Stimulated activated CD4-positive, alpha-beta T cell treated with anti-CD3 and anti-CD28 coated beads, Interleukin-12 subunit alpha, Interleukin-12 subunit beta, amount 100 ng/mL, for 48 hours (primary cell): Measurements from ENCODE around the gene BPIFB6.
"Not testable (repeated sequence)": the region's sequence is repeated elsewhere in the genome, so short reads cannot be mapped to it uniquely, and the experiment has no call there.

Source experiments
- DNase-seq, 3 donors: peaks; one replicate each; pipeline ENCODE4 v3.0.0-alpha.2; 2020; ENCODE audit warnings: low read depth in 2 of 3, low spot score in 1 of 3

Gene BPIFB6

DNA sequence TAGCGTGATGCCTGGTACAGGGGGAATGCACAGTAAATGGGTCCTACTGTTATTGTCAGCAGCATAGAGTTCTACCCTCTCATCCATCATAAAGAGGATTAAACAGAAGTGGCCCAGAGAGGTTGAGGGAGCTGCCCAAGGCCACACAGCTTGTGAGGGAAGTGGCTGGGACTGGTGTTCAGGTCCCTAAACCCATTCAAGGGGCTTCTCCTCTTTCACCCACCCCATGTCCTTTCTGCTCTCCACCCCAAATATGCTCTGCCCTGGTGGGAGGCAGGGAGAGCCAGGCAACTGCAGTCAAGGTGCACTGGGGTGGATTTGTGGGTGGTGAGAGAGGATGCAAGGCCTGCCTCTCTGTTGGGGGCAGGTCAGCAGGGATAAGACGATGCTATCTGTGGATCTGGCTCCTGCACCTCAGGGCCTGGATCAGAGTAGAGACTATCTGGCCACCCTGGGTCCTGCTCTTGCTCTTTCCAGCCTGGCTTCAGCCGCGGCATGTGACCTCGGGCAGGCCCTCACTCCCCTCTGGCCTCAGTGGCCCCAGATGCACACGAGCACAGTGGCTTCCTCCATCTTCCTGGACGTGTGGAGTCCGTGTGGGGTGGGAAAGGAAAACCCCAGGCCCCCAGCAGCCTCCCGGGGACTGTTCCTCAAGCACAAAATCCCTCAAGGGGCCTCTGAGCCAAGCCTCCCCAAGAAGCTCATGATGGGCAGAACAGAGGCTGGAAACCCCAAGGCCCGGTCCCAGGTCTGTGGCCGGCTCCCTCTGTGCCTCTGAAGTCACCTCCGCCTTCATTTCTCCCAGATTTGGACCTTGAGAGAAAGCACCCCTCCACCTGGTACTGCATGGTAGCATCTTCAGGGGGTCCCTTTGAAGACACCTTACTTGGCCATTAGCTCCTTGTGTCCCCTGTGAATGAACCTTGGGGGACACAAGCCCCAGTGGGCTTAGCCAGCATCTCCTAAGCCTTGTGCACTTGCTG lies 3.4 kb upstream of the BPIFB6 start:
- DNase-seq = no peak

DNA sequence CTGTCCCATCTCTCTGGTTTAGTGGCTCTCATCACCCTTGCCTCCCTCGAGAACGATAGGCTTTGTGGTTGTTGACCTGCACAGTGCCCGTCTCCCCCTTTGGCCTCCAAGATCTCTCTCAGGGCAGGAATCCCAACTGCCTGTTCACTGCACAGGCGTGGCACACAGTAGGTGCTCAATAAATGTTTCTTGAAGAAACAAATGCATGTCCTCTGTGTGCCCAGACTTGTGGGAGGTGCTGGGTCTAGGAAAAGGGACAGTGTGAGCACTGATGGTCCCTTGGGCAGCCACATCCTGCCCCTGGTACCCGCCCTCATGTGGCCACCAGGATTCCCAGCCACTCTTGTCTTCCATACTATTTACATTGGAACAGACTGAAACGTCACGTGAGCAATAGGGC lies 2.6 kb upstream of the BPIFB6 start:
- no peak for DNase-seq

DNA sequence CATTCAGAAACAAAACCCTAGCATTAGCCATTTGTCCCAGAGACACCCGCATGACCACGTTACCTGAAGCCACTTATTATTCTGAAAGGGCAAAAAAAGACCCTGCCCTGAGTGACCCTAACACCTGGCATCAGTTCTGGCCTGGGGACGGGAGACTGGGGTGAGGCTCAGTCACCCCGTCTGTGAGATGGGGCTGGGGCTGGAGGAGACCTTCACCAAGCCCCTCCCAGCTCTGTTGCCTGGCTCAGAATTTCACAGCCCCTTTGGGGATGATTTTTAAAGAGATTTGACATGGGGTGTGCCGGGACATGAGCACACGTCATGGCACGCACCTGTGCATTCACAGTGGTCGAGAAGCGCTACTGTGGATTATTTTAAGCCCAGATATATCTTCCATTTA lies 1.4 kb upstream of the BPIFB6 start:
- no peak for DNase-seq

DNA sequence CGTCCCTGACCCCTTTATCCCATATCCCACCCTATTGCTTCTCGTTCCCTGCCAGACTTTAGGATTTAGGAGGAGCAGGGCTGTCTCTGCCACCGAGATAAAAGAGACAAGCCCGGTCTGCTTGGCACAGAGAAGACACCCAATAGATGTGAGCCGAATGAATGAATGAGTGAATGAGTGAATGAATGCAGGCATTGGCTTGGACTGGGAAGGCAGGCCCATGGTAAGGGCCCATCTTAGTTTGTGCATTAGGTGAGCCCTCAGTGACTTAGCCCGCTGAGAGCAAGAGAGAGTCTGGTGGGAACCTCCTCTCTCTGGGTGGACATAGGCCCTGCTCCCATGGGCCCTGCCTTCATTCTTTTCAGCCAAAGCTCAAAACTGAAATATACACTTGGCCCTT lies 879 bp upstream of the BPIFB6 start:
- DNase-seq = no peak

DNA sequence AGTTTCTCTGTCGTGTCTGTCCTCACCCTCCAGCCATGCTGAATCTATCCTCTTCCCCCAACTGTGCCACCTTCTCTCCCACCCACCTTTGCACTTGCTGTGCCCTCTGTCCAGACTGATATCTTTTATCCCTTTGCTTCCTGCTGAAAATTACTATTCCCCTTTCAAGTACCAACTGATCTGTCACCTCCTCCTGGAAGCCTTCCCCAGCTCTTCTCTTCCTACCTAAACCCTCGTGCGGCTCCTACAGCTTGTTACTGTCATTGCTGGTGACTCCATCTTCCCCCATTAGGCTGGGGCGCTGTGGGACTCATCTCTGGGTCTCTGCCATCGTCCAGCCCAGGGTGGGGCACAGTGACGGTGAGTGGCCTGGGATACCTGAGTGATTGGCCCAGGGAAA lies 1.1 kb downstream of the BPIFB6 start:
- DNase-seq = no peak

DNA sequence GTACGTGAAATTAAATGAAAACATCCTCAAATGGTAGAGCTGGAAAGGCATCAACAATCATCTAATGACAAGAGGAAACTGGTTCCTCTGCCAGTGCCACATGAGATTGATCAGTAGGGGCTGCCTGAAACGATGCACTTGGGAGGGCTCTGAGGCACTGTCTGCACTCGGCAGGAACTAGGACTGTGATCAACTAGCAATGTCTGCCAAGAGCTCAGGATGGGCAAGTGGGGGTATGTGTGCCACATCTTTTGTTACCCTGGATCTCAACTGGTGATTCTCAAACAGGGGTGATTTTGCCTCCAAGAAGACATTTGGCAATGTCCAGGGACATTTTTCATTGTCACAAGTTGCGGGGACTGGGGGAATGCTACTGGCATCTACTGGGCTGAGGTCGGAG lies 1.9 kb downstream of the BPIFB6 start:
- no peak for DNase-seq

DNA sequence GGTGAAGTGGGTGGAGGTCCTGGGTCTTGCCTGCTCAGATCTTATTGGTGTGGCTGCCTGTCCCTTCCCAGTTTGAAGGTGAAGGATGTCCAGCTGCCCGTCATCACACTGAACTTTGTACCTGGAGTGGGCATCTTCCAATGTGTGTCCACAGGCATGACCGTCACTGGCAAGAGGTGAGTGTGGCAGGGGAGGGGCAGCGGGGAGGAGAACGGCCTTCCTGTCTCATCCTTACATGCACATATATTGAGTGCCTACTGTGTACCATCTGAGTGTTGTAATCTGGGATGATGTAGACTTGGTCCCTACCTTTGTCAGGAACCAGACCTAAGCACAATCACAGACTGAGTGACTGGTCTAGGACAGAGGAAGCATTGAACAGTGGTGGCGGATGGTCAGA lies 2.7 kb downstream of the BPIFB6 start:
- DNase-seq = no peak

DNA sequence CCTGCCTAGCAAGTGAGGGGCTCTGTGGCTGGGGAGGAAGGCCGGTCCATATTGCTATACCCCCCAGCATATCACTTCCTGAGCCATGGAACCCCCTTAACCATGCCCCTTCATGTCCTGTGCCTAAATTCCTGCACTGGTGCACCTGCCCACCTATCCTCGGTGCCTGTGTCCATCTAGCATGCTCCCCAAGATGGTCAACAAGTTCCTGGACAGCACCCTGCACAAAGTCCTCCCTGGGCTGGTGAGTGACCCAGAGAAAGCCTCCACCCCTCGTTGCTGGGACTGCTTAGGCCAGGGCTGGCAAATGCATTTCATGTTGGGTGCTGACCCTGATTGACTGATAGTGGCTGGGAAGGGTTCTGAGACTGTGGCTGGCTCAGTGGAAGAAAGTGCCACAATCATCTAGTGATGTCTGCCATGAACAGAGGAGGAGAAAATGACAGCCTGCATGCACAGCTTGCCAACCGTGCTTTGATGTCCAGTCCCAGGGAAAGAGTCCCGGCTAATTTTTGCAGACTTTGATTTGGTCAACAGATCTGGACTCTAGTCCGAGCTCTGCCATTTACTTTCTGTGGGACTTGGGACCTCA lies 3.5 kb downstream of the BPIFB6 start:
- no peak for DNase-seq

DNA sequence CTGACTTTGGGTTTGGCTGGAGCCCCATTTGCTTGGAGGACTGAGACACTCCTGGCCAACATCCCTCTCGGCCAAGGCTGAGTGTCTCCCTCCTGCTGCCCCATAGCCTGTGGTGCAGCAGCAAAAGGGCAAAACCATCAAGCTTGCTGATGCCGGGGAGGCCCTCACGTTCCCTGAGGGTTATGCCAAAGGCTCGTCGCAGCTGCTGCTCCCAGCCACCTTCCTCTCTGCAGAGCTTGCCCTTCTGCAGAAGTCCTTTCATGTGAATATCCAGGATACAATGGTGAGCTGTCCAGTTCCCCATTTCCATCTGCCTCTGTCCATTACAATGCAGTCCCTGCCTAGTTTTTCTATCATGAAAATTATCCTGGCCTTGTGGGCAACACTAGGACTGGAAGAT lies 6.0 kb downstream of the BPIFB6 start:
- DNase-seq = no peak

DNA sequence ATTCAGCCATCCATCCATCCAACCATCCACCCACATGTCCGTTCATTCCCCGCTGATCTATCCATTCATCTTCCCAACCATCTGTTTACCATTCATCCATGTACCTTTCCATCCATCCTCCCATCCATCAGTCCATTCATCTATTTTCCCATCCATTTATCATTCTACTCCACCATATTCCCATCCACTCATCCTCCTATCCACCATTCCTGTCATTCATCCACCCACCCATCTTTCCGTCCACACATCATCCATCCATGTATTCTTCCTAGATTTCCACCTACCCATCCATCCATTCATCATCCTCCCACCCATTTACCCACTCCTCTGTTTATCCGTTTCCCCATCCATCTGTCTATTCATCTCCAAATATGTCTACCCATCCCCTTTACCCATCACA lies 6.8 kb downstream of the BPIFB6 start:
- no peak for DNase-seq

DNA sequence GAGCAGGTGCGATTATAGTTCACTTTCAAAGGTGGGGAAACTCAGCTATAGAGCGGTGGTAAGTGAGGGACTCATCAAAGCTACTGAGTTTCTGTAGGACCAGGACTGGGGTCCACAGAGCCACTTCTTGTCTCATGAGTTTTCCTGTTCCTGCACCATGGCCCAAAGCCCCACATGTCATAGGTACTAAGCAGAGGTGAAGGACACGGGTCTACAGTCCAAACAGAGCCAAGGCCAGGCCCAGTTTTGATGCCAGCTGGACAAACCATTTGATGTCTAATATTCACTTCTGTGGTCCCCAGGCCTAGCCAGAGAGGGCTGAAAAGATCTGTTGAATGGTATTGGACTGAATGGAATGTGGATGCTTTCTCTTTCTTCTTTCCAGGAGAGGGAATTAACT lies 11.0 kb downstream of the BPIFB6 start:
- DNase-seq = no peak

DNA sequence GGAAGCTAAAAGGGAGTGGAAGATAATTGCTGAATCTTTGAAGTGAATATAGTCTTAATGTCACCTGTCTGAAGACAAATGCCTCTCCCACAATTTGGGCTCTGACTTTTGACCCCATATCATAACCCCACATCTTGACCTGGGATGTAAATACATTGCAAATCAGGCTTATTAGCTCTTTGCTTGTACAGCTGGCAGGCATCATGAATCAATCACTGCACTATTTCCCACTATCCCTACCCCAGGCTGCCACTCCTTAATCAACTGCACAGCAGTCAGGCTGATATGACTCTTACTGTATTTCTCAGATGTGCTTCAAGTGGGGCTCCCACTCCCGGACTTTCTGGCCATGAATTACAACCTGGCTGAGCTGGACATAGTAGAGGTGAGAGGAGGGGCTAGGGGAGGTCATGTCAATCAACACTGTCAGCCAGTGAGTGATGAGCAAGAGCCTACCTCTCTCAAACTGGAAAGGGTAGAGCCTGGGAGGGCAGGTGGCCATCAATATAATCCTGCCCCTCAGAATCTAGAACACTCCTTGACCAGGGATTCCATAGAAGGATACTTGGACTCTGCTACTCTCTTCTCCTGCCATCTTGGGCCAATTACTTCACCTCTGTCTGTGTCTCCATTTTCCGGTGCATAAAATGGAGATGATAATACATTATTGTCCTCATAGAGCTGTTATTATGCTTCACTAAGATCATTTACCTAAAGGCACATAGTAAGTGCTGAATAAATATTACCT lies 11.7 kb downstream of the BPIFB6 start:
- DNase-seq = no peak

DNA sequence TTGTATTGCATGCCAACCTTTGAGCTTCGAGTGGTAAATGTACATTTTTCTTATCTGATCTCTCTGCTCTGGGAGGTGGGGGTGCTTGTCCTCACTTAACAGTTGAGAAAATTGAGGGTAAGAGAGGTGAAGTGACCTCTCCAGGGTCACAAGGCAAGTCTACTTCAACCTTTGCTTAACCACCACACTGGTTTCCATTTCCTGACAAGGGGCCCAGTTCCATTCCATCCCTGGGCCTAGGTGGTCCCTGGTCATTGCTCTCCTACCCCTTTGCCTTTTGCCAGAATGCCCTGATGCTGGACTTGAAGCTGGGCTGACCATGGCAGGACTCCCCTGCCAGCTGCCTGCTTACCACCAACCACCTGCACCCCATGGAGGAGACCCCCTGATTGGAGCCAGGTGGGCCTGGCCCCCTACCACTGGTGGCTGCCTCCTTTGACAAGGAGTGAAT lies 12.3 kb downstream of the BPIFB6 start:
- DNase-seq = no peak

DNA sequence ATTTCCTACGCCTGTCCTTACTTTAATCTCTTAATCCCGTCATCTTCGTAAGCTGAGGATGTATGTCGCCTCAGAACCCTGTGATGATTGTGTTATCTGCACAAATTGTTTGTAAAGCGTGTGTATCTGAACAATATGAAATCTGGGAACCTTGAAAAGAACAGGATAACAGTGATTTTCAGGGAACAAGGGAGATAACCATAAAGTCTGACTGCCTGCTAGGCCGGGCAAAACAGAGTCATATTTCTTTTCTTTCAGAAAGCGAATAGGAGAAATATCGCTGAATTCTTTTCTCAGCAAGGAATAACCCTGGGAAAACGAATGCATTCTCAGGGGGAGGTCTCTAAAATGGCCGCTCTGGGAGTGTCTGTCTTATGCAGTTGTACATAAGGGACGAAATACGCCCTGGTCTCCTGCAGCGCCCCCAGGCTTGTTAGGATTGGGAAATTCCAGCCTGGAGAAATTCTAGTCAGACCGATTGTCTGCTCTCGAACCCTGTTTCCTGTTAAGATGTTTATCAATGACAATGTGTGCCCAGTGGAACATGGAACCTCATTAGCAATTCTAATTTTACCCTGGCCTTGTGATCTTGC lies 13.8 kb downstream of the BPIFB6 start:
- DNase-seq = not testable (repeated sequence)

DNA sequence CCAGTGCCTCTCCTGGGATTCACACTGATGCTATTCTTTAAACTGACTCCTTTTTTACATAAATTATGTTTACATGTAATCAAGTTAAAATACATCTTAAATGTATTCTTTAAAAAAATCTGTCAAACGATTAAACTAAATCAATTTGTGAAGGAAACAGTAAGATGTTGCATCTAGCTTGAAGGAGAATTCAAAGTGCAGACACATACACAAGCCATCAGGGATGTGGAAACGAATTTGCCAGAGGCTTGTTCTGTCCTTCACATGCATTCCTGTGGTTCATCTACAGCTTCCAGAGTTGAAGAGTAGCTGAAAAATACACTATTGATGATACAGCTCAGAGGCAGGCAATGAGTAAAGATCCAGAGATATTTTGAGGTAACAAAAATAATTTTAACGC lies 15.0 kb downstream of the BPIFB6 start:
- DNase-seq = no peak

DNA sequence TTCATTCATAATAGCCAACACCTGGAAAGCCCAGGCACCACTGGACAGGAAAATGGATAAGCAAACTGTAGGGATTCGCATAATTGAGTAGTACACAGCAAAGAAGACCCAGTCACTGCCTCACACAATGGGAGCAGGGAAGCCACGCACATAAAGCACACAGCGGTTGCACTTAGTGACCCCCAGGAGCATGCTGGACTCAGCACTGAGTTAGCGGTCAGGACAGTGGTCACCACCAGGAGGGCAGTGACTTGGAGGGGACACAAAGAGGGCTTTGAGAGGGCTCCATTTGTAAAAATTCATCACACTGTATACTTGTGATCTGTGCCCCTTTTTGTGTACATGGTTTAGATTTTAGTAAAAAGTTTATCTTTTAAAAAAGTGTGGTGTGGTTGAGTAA lies 19.9 kb downstream of the BPIFB6 start:
- DNase-seq = no peak

DNA sequence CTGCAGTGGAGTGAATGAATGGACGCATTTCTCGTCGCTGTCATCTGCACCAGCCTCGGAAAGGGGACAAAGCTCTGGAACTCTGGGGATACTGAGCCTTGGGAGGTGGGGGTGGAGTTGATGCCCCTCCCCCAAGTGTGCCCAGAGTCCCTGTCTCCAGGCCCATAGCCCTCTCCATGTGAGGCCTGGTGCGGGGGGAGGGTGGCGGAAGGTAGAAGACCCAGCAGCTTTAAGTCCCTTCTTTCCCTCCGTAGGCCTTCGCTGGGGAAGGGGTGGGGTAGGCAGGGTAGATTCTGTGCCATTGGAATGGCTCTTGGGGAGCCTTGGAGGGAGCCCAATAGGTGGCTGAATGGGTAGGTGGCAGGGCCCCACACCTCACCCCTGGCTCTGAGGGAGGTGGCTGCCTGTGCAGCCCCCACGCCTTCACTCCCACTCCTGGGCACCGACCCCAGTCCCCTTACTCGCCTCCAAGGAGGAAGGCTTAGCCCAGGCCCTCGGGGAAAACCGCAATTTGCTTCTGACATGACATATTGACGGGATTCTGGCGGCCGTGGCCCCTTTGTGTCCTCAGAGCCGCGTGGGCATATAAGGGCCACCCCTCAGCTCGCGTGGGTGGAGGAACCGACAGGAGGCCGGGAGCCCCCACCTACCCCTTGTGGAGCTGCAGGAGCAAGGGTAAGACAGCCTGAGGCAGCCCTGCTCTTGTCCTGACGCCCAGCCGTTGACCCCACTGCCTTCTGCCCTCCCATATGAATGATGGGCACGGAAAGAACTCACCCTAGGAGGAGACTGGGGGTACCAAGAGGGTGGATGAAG lies 22.1 kb downstream of the BPIFB6 start, which contains the start of gene BPIFB3:
BPIFB3 (plus strand) TSS at position 613 of the 816 bp plus-strand sequence. CDS start 1,533 bp downstream, outside the sequence.
- DNase-seq = no peak

DNA sequence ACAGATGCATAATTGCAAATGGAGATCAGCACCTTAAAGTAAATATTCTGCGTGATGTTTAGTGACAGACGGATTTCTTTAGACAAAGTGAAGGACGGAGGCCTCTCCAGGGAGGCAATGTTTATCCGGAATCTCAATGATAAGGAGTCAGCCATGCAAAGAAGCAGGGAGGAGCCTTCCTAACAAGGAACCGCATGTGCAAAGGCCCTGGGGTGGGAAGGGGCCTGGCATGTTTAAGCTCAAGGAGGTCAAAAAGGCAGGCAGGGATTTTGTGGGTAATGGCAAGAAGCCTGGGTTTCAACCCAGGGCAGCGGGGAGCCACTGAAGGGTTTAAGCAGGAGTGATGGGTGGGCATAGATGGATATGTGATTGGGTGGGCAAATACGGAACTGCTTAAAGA lies 22.9 kb downstream of the BPIFB6 start:
- no peak for DNase-seq

DNA sequence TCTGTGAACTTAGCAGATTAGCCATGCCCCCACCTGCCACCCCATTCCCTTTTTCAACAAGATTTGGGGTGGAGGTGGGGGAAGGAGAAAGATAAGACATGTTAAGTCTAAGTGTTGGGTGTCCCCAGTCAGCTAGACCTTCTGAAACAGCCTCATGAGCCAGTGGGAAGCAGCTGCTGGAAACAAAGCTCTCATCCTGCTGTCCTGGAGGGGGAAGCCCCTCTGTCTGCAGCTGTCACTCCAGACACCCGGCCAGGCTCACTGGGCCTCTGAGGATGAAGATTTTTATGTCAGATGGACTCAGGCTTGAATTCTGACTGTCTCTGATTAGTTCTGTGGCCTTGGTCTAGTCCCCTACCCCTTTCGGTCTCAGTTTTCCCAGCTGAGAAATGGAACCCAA lies 23.3 kb downstream of the BPIFB6 start:
- no peak for DNase-seq

DNA sequence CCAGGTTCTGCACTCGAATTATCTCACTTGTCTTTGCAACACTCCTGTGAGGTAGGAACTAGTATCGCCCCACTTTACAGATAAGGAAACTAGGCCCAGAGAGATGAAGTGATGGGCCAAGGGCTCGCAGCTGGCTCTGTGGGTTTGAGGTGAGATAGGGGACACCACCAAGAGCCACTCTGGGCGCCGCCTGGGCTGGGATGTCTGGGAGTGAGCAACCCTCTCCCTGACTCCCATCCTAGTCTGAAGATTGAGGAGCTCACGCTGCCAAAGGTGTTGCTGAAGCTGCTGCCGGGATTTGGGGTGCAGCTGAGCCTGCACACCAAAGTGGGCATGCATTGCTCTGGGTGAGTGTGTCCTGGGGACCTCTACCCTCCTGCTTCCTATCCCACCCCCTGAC lies 27.7 kb downstream of the BPIFB6 start:
- no peak for DNase-seq
